ENCODE results near the gene NVL.
A peak's percentile ranks its signal among the peaks of the same experiment; 100 is the strongest.

The NVL gene

DNA sequence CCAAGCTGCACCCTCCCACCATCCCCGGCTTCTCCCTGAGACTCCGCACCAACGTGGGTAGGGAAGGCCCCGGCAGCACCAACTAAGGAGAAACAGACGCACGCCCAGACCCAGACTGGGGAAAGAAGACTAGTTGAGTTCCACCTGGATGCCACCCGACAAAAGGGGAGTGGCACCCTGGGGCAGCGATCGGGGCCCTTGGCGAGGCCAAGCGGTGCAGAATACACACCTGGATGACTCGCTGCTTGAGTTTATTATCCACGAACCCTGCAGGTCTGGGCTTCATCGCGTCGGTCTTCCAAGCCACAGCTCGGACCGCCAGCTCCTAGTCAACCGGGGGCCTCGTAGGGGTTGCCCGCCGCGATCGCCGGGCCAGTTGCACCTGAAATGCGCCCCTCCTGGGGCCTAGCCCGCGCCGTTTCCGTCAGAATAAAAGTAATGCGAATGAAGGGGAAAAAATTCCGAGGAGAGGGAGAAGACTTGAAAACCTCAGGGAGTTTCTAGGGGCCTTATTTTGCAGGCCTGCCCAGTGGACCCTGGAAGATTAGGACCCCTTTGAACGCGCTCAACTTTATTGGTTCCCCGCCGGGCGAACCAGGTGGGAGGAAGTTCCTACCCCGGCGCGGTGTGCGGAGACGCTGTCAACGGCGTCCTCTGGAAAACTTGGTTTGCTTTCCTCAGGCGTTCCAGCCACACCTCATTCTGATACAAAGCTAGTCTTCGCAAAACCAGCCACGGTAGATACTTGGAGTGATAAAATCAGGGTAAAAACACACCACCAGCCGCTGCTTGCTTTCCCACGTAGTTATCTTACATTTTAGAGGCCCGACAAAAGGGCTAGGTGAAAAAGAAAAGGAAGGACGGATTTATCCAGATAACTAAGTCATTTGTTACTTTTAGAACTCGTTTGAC lies at the start of gene NVL:
Gene NVL, minus strand, starts transcription at position 331 of the 912 bp plus-strand sequence. Its CDS starts 45 bp downstream, at position 286.
- peak; percentile 92 for DNase-seq (ENCODE audit: low spot score)
- TF ChIP-seq, protein P1, sequence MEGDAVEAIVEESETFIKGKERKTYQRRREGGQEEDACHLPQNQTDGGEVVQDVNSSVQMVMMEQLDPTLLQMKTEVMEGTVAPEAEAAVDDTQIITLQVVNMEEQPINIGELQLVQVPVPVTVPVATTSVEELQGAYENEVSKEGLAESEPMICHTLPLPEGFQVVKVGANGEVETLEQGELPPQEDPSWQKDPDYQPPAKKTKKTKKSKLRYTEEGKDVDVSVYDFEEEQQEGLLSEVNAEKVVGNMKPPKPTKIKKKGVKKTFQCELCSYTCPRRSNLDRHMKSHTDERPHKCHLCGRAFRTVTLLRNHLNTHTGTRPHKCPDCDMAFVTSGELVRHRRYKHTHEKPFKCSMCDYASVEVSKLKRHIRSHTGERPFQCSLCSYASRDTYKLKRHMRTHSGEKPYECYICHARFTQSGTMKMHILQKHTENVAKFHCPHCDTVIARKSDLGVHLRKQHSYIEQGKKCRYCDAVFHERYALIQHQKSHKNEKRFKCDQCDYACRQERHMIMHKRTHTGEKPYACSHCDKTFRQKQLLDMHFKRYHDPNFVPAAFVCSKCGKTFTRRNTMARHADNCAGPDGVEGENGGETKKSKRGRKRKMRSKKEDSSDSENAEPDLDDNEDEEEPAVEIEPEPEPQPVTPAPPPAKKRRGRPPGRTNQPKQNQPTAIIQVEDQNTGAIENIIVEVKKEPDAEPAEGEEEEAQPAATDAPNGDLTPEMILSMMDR (conservative IDR thresholded peaks at IDR 0.05; ENCODE audit: low read depth), result no peak
- POLR2A ChIA-PET (ENCODE audit: low non-redundant PET), result no interaction called here
- H3K27ac ChIP-seq, result peak within 1 kb of the TSS; percentile 91
- CTCF ChIA-PET, result no interaction called here

DNA sequence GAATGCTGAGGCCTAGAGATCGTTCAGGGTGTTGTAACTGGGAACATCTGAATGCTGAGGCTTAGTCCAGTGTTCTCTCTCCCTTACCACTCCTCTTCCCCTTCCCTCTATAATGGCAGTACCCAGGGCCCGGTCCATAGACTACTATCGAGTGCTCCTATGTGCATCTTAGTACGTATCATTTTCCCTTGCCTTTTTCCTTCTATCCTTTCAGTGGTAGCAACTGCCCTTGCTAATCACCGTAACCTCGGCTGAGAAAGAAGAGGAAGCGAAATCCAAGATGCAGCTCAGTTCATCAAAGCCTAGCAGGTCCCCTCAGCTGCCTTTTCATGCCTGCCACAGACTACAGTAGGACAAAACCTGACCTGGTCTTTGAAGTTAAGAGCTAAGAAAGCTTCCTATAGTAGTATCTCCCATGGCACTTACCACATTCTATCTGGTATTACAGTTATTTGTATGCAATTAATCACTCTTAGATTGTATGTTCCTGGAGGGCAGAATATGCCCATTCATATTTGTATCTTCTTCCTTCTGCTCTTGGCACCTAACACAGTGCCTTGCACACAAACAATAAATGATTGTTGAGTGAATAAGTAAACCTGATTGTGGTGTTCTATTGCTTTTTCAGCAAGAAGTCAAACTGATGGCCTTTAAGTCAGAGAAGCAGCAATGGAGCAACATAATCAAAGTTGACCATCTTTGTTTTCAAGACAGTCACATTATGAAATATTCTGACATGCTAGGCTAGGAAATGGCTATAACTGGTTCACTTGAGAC lies 49.1 kb upstream of the NVL start:
- POLR2A ChIA-PET (ENCODE audit: low non-redundant PET), result no interaction called here
- H3K27ac ChIP-seq, result no peak overlapping the region
- TF ChIP-seq, protein P1 (conservative IDR thresholded peaks at IDR 0.05; ENCODE audit: low read depth), result no peak
- CTCF ChIA-PET, result no interaction called here
- DNase-seq (ENCODE audit: low spot score), result no peak

DNA sequence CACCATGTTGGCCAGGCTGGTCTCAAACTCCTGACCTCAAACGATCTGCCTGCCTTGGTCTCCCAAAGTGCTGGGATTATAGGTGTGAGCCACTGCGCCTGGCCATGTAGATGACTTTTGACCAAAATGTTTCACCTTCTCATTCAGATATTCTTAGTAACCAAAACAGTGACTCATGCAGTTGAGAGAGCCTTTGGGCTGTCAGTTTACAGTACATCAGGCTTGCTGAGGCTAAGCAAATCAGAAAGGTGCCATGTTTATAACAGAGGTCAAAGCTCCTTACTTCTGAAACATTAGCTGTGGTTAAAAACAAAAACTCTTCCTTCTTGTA lies 47.7 kb upstream of the NVL start:
- TF ChIP-seq, protein P1 (conservative IDR thresholded peaks at IDR 0.05; ENCODE audit: low read depth), result no peak
- no peak overlapping the region for H3K27ac ChIP-seq
- ChIA-PET POLR2A (ENCODE audit: low non-redundant PET) (no interaction called here), CTCF (interaction anchor here (1.1 kb wide), 1 partner anchor 30 kb away, joined by 3 read pairs; no protein-coding TSS in a partner anchor)
- DNase-seq (ENCODE audit: low spot score), result peak; percentile 41

DNA sequence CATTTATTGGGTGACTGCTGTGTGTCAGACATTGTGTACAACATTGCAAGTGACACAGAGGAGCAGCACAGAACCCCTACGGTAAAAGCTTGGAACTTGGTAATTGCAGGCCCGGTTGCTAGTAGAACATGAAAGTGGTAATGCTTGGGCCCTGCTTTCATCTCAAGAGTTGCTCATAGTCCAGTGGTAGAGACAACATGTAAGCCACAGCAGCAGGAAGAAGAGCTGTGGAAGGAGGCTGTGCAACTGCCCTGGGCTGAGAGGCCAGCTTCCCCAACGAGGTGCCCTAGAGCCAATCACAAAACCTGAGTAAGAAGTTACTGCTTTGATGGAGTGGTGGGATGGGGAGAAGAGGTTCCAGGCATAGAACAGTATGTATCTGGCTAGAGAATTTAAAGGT lies 45.1 kb upstream of the NVL start:
- POLR2A ChIA-PET (ENCODE audit: low non-redundant PET), result interaction anchor here (0.8 kb wide), 1 partner anchor 21 kb away, joined by 3 read pairs; no protein-coding TSS in a partner anchor
- no peak overlapping the region for H3K27ac ChIP-seq
- CTCF ChIA-PET, result interaction anchor here (0.6 to 0.8 kb wide), 3 partner anchors 40 to 1471 kb away, joined by 3 read pairs; no protein-coding TSS in a partner anchor
- TF ChIP-seq, protein P1 (conservative IDR thresholded peaks at IDR 0.05; ENCODE audit: low read depth), result no peak
- DNase-seq (ENCODE audit: low spot score), result no peak

DNA sequence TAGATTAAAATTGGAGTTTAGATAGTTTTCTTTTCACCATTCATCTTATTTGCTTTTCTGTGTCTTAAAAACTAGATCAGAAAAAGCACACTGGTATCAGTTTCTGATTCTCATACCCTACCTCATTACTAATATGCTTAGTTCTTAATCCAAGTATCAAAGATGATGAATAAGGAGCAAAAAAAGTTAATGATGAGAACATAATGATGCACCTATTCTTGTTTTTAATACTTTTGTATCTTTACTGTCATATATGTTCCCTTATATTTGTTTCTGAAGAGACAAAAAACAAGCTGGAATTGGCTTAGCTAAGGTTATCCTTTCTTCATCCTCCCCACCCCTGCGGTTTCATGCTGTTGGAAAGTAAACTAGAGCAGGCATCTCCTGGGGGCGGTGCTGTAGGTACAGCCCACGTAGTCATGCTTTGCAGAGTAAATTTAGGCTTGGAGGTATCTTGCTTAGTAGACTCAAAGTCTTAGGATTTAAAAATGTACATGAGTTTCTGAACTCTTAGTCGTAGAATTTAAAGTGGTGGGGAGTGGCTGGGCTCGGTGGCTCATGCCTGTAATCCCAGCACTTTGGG lies 43.1 kb upstream of the NVL start:
- ChIA-PET POLR2A (ENCODE audit: low non-redundant PET) (interaction anchor here (0.6 kb wide), 1 partner anchor 12 kb away, joined by 13 read pairs; no protein-coding TSS in a partner anchor), CTCF (interaction anchor here (0.7 kb wide), 2 partner anchors 51 to 267 kb away, joined by 3 read pairs; no protein-coding TSS in a partner anchor)
- TF ChIP-seq, protein P1 (conservative IDR thresholded peaks at IDR 0.05; ENCODE audit: low read depth), result no peak
- no peak overlapping the region for H3K27ac ChIP-seq
- DNase-seq (ENCODE audit: low spot score), result no peak

DNA sequence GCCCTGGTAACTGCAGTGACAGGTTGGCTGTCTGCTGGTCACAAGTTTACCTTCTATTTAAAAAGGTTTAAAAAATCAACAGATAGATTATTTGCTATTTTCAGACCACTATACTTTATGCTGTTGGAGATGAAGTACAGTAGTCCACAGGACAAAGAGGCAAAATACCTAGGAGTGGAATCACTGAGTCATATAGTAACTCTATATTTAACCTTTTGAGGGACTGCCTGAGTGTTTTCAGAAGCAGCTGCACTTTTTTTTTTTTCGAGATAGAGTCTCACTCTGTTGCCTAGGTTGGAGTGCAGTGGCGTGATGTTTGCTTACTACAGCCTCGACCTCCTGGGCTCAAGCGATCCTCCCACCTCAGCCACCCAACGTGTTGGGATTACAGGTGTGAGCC lies 38.4 kb upstream of the NVL start:
- ChIA-PET POLR2A (ENCODE audit: low non-redundant PET) (no interaction called here), CTCF (no interaction called here)
- DNase-seq (ENCODE audit: low spot score), result no peak
- TF ChIP-seq, protein P1 (conservative IDR thresholded peaks at IDR 0.05; ENCODE audit: low read depth), result no peak
- no peak overlapping the region for H3K27ac ChIP-seq

All from RWPE1 (cell line).